Subcutaneous abdominal adipose tissue (tissue), 5 donors: ENCODE data around the gene LPAR1.

ENCODE experiments used
- H3K27ac ChIP-seq: one replicate; pipeline ENCODE4 v1.7.0; 2013; ENCODE audit warnings: low read depth, mild to moderate bottlenecking, inconsistent platforms, low read length, moderate library complexity
- H3K27me3 ChIP-seq, 5 donors: one replicate each; pipeline ENCODE4 v1.7.0; 2013; ENCODE audit warnings: low read length in 5 of 5, inconsistent platforms in 1 of 5; ENCODE audit not compliant: control insufficient read depth in 5 of 5, insufficient read depth in 4 of 5
- H3K36me3 ChIP-seq, 5 donors: one replicate each; pipeline ENCODE4 v1.7.0; 2013; ENCODE audit warnings: low read length in 5 of 5; ENCODE audit not compliant: control insufficient read depth in 5 of 5, insufficient read depth in 5 of 5
- H3K4me1 ChIP-seq, 5 donors: one replicate each; pipeline ENCODE4 v1.7.0; 2013; ENCODE audit warnings: low read length in 5 of 5, mild to moderate bottlenecking in 3 of 5, moderate library complexity in 1 of 5; ENCODE audit not compliant: control insufficient read depth in 5 of 5, insufficient read depth in 5 of 5
- H3K4me3 ChIP-seq, 5 donors: one replicate each; pipeline ENCODE4 v1.7.0; 2013; ENCODE audit warnings: low read length in 5 of 5, low read depth in 1 of 5
- H3K9ac ChIP-seq, 5 donors: one replicate each; pipeline ENCODE4 v1.7.0; 2013; ENCODE audit warnings: low read length in 5 of 5, mild to moderate bottlenecking in 4 of 5, moderate library complexity in 3 of 5
- H3K9me3 ChIP-seq, 5 donors: one replicate each; pipeline ENCODE4 v1.7.0; 2013; ENCODE audit warnings: low read length in 5 of 5; ENCODE audit not compliant: control insufficient read depth in 5 of 5
- donor health status: healthy.
- donor health status: healthy.
- donor health status: healthy.
- donor health status: healthy.
- donor health status: healthy.

Gene LPAR1

DNA sequence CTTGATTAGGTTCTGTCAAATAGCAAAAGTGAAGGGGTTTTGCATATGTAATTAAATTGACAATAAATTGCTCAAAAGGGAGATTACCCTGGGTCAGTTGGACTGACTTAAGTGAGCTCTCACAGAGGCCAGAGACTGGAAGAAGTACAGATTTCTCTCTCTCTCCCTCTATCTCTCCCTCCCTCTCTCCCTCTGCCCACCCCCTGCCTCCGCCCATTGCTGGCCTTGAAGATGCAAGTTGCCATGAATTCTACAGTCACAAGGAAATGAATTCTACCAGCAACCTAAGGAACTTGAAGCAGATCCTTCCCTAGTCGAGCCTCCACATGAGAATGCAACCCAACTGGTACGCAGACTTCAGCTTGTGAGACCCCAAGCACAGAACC is 119.2 kb downstream of the LPAR1 start:
- no peaks in the 10 kb centered on the region for H3K36me3 ChIP-seq
- no peaks in the 10 kb centered on the region for H3K27me3 ChIP-seq
- no peak overlapping the region for H3K27ac ChIP-seq
- peaks cover 0 to 11% (median 8%) of the 10 kb centered on the region in 5 donors for H3K4me1 ChIP-seq
- no peak overlapping the region for H3K4me3 ChIP-seq
- H3K9ac ChIP-seq, result no peak overlapping the region
- peaks cover 0 to 6% (median 2%) of the 10 kb centered on the region in 5 donors for H3K9me3 ChIP-seq

DNA sequence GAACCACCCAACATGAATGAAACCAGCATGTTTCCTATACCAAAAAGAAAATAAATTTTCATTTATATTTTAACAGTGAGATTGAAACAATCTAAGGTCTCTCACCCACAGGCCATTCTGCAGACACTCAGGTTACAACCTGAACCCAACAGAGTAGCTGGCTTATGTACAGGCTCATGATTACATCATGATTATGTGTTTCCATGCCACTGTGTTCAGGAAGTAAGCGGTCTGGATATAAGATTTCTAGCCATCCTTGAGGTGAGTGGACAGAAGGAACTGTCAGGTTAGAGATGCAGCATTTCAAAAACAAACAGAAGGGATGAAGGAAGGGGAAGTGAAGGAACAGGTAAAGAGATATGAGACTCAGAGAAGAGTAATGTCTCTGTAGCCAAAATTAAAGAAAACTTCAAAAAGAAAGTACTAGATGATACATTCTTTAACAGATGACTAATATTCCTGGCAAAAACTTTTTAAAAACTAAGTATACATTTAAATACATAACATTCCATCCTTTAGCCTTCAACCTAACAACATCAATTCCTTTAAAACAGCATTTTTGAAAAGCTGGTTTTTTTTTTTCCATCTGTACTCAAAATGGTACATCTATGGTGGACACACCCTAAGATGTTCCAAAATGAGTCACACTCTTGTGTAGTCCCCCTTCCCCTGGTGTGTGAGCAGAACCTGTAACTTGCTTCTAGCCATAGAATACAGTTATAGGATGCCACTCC is 119.8 kb downstream of the LPAR1 start:
- Histone ChIP-seq H3K27ac (no peak overlapping the region), H3K9me3 (peaks cover 0 to 6% (median 2%) of the 10 kb centered on the region in 5 donors), H3K27me3 (no peaks in the 10 kb centered on the region), H3K36me3 (no peaks in the 10 kb centered on the region), H3K4me1 (peaks cover 0 to 11% (median 8%) of the 10 kb centered on the region in 5 donors), H3K9ac (no peak overlapping the region), H3K4me3 (no peak overlapping the region)

- no peaks in the 10 kb centered on the region for H3K27me3 ChIP-seq
- H3K4me3 ChIP-seq, result no peak overlapping the region
- H3K27ac ChIP-seq, result no peak overlapping the region
- H3K9ac ChIP-seq, result no peak overlapping the region
- H3K9me3 ChIP-seq, result peaks cover 0 to 6% (median 2%) of the 10 kb centered on the region in 5 donors
- no peaks in the 10 kb centered on the region for H3K36me3 ChIP-seq
- H3K4me1 ChIP-seq, result peaks cover 0 to 25% (median 9%) of the 10 kb centered on the region in 5 donors
Observed at GRCh38 chr9:110916403-110916802, 121.9 kb downstream of the LPAR1 start.

GRCh38 chr9:110912419-110913291 is 125.6 kb downstream of the LPAR1 start:
- H3K27me3 ChIP-seq, result no peaks in the 10 kb centered on the region
- no peak overlapping the region for H3K4me3 ChIP-seq
- H3K4me1 ChIP-seq, result peaks cover 0 to 14% (median 5%) of the 10 kb centered on the region in 5 donors
- no peak overlapping the region for H3K27ac ChIP-seq
- no peak overlapping the region for H3K9ac ChIP-seq
- peaks cover 7 to 18% (median 9%) of the 10 kb centered on the region in 5 donors for H3K9me3 ChIP-seq
- H3K36me3 ChIP-seq, result no peaks in the 10 kb centered on the region

DNA sequence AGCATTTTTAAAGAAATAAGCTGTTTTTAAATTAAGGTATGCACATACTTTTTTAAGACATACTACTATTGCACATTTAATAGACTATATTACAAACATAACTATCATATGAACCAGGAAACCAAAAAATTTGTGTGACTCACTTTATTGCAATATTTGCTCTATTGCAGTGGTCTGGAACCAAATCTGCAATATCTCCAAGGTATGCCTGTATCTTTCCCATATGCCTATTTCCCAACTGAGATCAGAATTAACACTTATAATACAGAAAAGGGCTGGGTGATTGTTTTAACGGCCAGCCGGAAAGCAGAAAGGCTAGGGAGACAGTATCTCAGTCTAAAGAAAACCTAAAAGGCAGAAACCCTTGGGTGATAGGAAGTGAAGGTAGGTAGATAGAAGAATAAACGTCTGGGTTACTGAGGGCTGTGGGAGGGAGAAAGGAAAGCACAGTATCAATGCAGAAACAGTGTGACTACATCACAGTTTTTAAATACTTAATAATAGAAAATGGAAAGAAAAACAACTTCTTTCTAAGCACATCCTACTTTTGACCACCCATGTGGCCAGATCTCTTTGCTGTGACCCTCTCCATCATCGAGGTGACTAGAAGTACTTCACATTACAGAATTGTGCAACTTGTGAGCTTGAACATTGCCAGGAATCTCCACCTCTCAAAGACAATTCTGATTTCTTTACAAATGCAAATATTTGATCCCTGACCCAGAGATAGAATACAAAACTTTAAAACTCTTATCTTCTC is 126.4 kb downstream of the LPAR1 start:
- H3K27ac ChIP-seq, result no peak overlapping the region
- H3K36me3 ChIP-seq, result no peaks in the 10 kb centered on the region
- peaks cover 7 to 18% (median 9%) of the 10 kb centered on the region in 5 donors for H3K9me3 ChIP-seq
- no peaks in the 10 kb centered on the region for H3K27me3 ChIP-seq
- no peak overlapping the region for H3K4me3 ChIP-seq
- peaks cover 0 to 14% (median 5%) of the 10 kb centered on the region in 5 donors for H3K4me1 ChIP-seq
- H3K9ac ChIP-seq, result no peak overlapping the region

- Histone ChIP-seq H3K4me1 (peaks cover 0 to 14% (median 5%) of the 10 kb centered on the region in 5 donors), H3K4me3 (no peak overlapping the region), H3K36me3 (no peaks in the 10 kb centered on the region), H3K9me3 (peaks cover 7 to 18% (median 9%) of the 10 kb centered on the region in 5 donors), H3K27me3 (no peaks in the 10 kb centered on the region), H3K9ac (no peak overlapping the region), H3K27ac (no peak overlapping the region)
Observed at GRCh38 chr9:110908894-110909293, 129.4 kb downstream of the LPAR1 start.

DNA sequence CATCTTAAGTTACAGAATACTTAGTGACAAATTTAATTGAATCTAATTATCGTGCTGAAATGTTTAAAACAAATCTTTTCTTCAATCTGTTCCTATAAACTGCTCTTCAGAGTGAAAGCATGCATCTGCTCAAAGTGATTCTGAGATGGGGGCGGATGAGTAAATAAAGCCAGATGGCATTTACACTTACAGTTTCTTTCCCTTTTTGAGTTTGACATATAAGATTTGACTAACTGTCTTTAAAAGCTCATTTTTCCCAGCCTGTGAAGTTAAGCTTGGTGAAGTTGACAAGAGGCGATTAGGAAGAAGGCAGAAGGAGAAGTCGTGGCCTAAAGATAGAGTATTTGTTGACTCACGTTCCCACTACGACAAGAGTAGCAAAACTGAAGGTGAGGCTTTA is 137.4 kb downstream of the LPAR1 start:
- Histone ChIP-seq H3K36me3 (no peaks in the 10 kb centered on the region), H3K9ac (no peak overlapping the region), H3K27ac (no peak overlapping the region)

GRCh38 chr9:110900456-110900855 is 137.8 kb downstream of the LPAR1 start:
- peaks cover 0 to 8% (median 3%) of the 10 kb centered on the region in 5 donors for H3K4me1 ChIP-seq
- H3K9me3 ChIP-seq, result peaks cover 0 to 9% (median 4%) of the 10 kb centered on the region in 5 donors
- no peak overlapping the region for H3K4me3 ChIP-seq
- no peaks in the 10 kb centered on the region for H3K27me3 ChIP-seq
- H3K9ac ChIP-seq, result no peak overlapping the region
- no peaks in the 10 kb centered on the region for H3K36me3 ChIP-seq
- H3K27ac ChIP-seq, result no peak overlapping the region

More for the DNA sequence above, 137.4 kb downstream of the LPAR1 start:
- no peaks in the 10 kb centered on the region for H3K27me3 ChIP-seq
- peaks cover 0 to 5% (median 3%) of the 10 kb centered on the region in 5 donors for H3K4me1 ChIP-seq
- H3K9me3 ChIP-seq, result peaks cover 0 to 9% (median 4%) of the 10 kb centered on the region in 5 donors
- H3K4me3 ChIP-seq, result no peak overlapping the region

DNA sequence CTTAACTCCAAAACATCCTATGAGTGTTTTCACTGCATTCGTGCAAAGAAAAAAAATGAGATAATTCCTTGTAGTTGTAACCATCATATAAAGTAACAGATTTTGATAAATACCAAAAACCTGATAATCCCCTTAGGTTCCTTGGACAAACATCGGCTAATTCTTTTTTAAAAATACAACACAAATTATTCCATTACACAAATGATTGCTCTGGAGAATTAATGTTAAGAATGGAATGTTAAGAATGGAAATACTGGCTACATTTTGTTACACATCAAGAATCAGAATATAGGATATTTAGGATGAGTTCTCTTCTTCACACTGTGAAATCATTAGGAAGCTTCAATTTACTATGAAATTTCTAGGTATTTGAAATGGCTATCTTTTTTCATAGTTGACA is 139.4 kb downstream of the LPAR1 start:
- Histone ChIP-seq H3K9me3 (peaks cover 0 to 9% (median 4%) of the 10 kb centered on the region in 5 donors), H3K36me3 (no peaks in the 10 kb centered on the region), H3K27ac (no peak overlapping the region), H3K27me3 (no peaks in the 10 kb centered on the region), H3K9ac (no peak overlapping the region), H3K4me3 (no peak overlapping the region), H3K4me1 (peaks cover 0 to 8% (median 3%) of the 10 kb centered on the region in 5 donors)
